SU-DHL-6 (cell line): ENCODE data around the gene GOLM1.

Experiments used
- H2AFZ ChIP-seq: fragments of 200-600 bp; sonication (generic); 2 replicates; pipeline ENCODE4 v1.6.1; 2014; ENCODE audit warnings: low read depth, mild to moderate bottlenecking, moderate library complexity, mixed read lengths, antibody characterized with exemption, low read length; ENCODE audit not compliant: severe bottlenecking
- H3F3A ChIP-seq: fragments of 200-600 bp; shearing (Covaris generic); 2 replicates; pipeline ENCODE4 v1.6.0; 2016; ENCODE audit warnings: antibody characterized with exemption, mild to moderate bottlenecking; ENCODE audit not compliant: insufficient read depth
- H3K27ac ChIP-seq: fragments of 200-600 bp; sonication (generic); 2 replicates; pipeline ENCODE4 v1.5.1; 2016; ENCODE audit warnings: low read depth, mild to moderate bottlenecking, low read length, moderate library complexity, mixed read lengths
- H3K27me3 ChIP-seq: fragments of 200-600 bp; sonication (generic), shearing (Covaris generic); 2 replicates; pipeline ENCODE4 v1.6.0; 2014; ENCODE audit warnings: mild to moderate bottlenecking, low read length
- H3K36me3 ChIP-seq: fragments of 200-600 bp; sonication (generic); 2 replicates; pipeline ENCODE4 v1.6.1; 2014; ENCODE audit warnings: mild to moderate bottlenecking, low read length, mixed read lengths
- H3K4me2 ChIP-seq: fragments of 300-600, 200-600 bp; shearing (Covaris generic), sonication (generic); 2 replicates; pipeline ENCODE4 v1.6.0; 2014; ENCODE audit warnings: low read length, low read depth, mild to moderate bottlenecking; ENCODE audit not compliant: poor library complexity, severe bottlenecking
- H3K4me3 ChIP-seq: fragments of 200-600 bp; sonication (generic); 2 replicates; pipeline ENCODE4 v1.5.1; 2014; ENCODE audit warnings: antibody characterized with exemption, low read length, mild to moderate bottlenecking, mixed read lengths; ENCODE audit not compliant: insufficient read depth, poor library complexity, severe bottlenecking
- H3K79me2 ChIP-seq: fragments of 200-600 bp; sonication (generic); 2 replicates; pipeline ENCODE4 v1.6.1; 2014; ENCODE audit warnings: mild to moderate bottlenecking, low read length, moderate library complexity; ENCODE audit not compliant: insufficient read depth
- H3K9ac ChIP-seq: fragments of 200-600 bp; sonication (generic); 2 replicates; pipeline ENCODE4 v1.7.0; 2014; ENCODE audit warnings: mild to moderate bottlenecking, low read length
- H3K9me2 ChIP-seq: fragments of 200-600 bp; sonication (generic); replicated peaks from 2 replicates; pipeline ENCODE4 v1.6.1; 2014; ENCODE audit warnings: low read length; ENCODE audit not compliant: insufficient read depth
- H3K9me3 ChIP-seq: fragments of 200-600 bp; sonication (generic); 2 replicates; pipeline ENCODE4 v1.6.1; 2014; ENCODE audit warnings: low read length, mixed read lengths; ENCODE audit not compliant: insufficient read depth
- H4K20me1 ChIP-seq: fragments of 200-600 bp; sonication (generic); 2 replicates; pipeline ENCODE4 v1.6.1; 2014; ENCODE audit warnings: low read depth, mild to moderate bottlenecking, antibody characterized with exemption, low read length, moderate library complexity, mixed read lengths
- CTCF ChIP-seq: fragments of 200-600 bp; sonication (generic); IDR thresholded peaks from one replicate; pipeline ENCODE4 v1.5.1; 2017; ENCODE audit warnings: antibody characterized with exemption, mild to moderate bottlenecking, low read length, moderate library complexity; ENCODE audit not compliant: insufficient read depth, poor library complexity, severe bottlenecking
- EZH2phosphoT487 ChIP-seq: fragments of 200-600 bp; sonication (generic), shearing (Covaris generic); conservative IDR thresholded peaks from 2 replicates; pipeline ENCODE4 v1.6.1; 2018; ENCODE audit warnings: mild to moderate bottlenecking, antibody characterized with exemption, low read length, moderate library complexity, mixed read lengths

Gene GOLM1

GRCh38 chr9:85981369-85981768 is 118.0 kb downstream of the GOLM1 start:
- H3K79me2 ChIP-seq: no peaks in the 10 kb centered on the region
- H3K4me3 ChIP-seq: no peak overlapping the region
- no peak overlapping the region for H3K9ac ChIP-seq
- no peaks in the 10 kb centered on the region for H3K9me3 ChIP-seq
- no peaks in the 10 kb centered on the region for H3K9me2 ChIP-seq
- H3F3A ChIP-seq: no peaks in the 10 kb centered on the region
- H3K4me2 ChIP-seq: no peak overlapping the region
- peaks cover 10% of the 10 kb centered on the region; the same call in 1 of the 2 replicates for H3K36me3 ChIP-seq
- H4K20me1 ChIP-seq: no peaks in the 10 kb centered on the region
- no peaks in the 10 kb centered on the region for H3K27me3 ChIP-seq
- no peak overlapping the region for H2AFZ ChIP-seq
- H3K27ac ChIP-seq: no peak overlapping the region
- no peak for TF ChIP-seq CTCF
- no peak for TF ChIP-seq EZH2phosphoT487

DNA sequence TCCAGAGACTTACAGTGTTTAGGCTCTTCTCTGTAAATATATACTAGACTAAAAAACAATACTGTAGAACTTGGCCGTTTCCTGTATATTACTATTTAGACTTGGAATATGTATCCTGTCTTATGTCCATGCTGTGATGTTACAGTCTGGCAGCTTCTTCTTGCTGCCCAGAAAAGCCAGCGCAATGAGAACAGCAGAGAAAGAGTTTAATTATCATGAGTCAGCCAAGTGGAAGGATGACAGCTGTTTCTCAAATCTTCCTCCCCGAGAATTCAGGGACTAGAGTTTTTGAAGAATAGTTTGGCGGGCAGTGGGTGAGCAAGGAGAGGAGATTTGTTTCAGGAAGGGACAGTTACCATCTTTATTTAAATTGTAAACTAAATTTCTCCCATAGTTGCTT is 120.9 kb downstream of the GOLM1 start:
- no peaks in the 10 kb centered on the region for H3F3A ChIP-seq
- no peaks in the 10 kb centered on the region for H3K79me2 ChIP-seq
- H3K27me3 ChIP-seq: no peaks in the 10 kb centered on the region
- no peaks in the 10 kb centered on the region for H3K9me2 ChIP-seq
- H2AFZ ChIP-seq: no peak overlapping the region
- H3K9ac ChIP-seq: no peak overlapping the region
- no peak for TF ChIP-seq CTCF
- no peak for TF ChIP-seq EZH2phosphoT487
- H3K27ac ChIP-seq: no peak overlapping the region
- no peaks in the 10 kb centered on the region for H3K9me3 ChIP-seq
- H4K20me1 ChIP-seq: no peaks in the 10 kb centered on the region
- H3K36me3 ChIP-seq: peaks cover 19% of the 10 kb centered on the region; the same call in 1 of the 2 replicates
- no peak overlapping the region for H3K4me2 ChIP-seq
- no peak overlapping the region for H3K4me3 ChIP-seq
